Central memory CD8-positive, alpha-beta T cell (primary cell): ENCODE results near the gene PTPRG.

Experiments
- ATAC-seq: fragments of 150-1000 bp; cut with Tn5 transposase; replicated peaks from 2 replicates; pipeline ENCODE4 v1.10.0; 2022; ENCODE audit warnings: mild to moderate bottlenecking, moderate FRiP score, moderate number of reproducible peaks; ENCODE audit not compliant: poor library complexity, severe bottlenecking; ENCODE audit errors: extremely low read depth
- DNase-seq, 2 donors: peaks; one replicate each; pipeline ENCODE4 v3.0.0; 2021; ENCODE audit warnings: low spot score in 2 of 2
- H3K27ac Mint-ChIP-seq: one replicate; pipeline ENCODE4 v1.8.0; 2022; ENCODE audit warnings: low read depth, mild to moderate bottlenecking, moderate library complexity, mixed read lengths
- H3K27me3 Mint-ChIP-seq: one replicate; pipeline ENCODE4 v1.8.0; 2022; ENCODE audit warnings: mixed read lengths
- H3K36me3 Mint-ChIP-seq: one replicate; pipeline ENCODE4 v1.8.0; 2022; ENCODE audit warnings: mild to moderate bottlenecking, moderate library complexity, mixed read lengths; ENCODE audit not compliant: insufficient read depth
- H3K4me1 Mint-ChIP-seq: one replicate; pipeline ENCODE4 v1.8.0; 2022; ENCODE audit warnings: mixed read lengths
- H3K4me3 Mint-ChIP-seq: one replicate; pipeline ENCODE4 v1.8.0; 2022; ENCODE audit warnings: mild to moderate bottlenecking, moderate library complexity, mixed read lengths
- H3K9me3 Mint-ChIP-seq: one replicate; pipeline ENCODE4 v1.8.0; 2022; ENCODE audit warnings: mixed read lengths

Gene PTPRG

DNA sequence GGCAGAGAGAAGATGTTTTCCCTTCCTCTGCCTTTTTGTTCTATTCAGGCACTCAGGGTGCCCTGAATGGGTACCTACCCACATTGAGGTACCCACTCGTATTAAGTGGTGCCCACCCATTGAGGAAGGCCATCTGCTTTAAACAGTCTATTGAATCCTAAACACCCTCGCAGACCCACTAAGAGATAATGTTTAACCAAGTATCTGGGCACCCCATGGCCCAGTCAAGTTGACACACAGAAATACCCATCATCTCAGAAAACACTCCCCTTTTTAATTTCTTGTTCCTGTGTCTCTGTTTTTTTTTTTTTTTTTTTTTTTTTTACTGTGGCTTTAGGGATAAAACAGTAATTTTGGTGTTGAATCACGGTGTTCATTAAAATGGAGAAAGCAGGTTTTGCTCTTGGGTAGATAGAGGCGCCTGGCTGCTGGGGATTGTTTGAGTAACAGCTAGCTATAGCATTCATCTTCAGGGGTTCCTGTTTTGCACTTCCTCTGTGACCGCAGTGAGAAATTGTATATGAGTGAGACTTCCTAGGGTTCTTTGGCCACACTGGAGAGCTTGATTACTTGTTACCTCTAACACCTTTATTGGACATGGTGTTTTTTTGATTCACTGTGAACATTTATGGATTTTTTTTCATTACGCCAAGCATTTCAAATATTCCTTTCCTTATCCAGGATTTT is 259.1 kb downstream of the PTPRG start:
- Mint-ChIP-seq H3K27me3 (no peaks in the 10 kb centered on the region), H3K9me3 (no peaks in the 10 kb centered on the region), H3K27ac (no peak overlapping the region), H3K4me3 (no peak overlapping the region), H3K4me1 (no peaks in the 10 kb centered on the region), H3K36me3 (no peaks in the 10 kb centered on the region)
- DNase-seq: no peak
- ATAC-seq: no peak

DNA sequence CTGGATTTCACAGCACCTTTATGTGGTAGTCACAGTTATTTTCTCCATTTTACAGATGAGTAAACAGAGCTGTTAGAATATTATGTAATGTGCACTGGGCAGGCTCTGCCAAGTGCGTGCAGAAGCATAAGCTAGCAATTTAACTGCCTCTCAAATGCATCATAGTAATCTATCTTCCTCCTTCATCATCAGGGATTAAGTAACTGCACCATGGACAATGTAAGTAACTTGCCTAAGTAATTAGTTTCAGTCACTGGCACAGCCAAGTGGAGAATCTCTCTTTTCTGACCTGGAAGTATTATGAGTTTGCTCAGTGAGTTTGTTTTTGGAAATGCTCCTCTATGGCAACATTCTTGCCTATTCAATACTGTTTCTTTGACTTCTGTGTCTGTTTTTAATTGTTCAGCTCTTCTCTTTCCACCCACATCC is 260.5 kb downstream of the PTPRG start:
- no peaks in the 10 kb centered on the region for H3K36me3 Mint-ChIP-seq
- no peak overlapping the region for H3K27ac Mint-ChIP-seq
- H3K9me3 Mint-ChIP-seq: peaks cover 5% of the 10 kb centered on the region
- H3K27me3 Mint-ChIP-seq: no peaks in the 10 kb centered on the region
- H3K4me1 Mint-ChIP-seq: no peaks in the 10 kb centered on the region
- no peak for ATAC-seq
- DNase-seq: no peak
- H3K4me3 Mint-ChIP-seq: no peak overlapping the region

DNA sequence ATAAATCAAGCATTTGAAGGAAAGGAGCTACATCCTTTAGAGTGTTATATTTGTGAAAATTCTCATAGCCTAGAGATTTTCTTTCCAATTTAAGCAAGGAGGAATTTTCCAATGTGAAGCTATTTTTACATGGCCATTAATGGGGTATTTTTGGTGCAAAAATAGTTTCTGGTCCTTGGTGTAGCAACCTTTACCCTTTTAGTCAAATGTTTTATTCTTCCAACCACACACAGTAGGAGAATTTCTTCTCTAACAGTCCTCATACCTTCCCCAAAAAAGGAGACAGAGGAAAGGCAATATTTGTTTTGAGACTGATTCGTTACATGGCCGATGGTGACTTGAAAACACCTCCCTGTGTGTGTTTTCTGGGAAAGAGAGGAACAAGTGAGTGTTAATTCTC is 261.2 kb downstream of the PTPRG start:
- Mint-ChIP-seq H3K4me1 (no peaks in the 10 kb centered on the region), H3K36me3 (no peaks in the 10 kb centered on the region), H3K27ac (no peak overlapping the region), H3K27me3 (no peaks in the 10 kb centered on the region), H3K9me3 (peaks cover 5% of the 10 kb centered on the region), H3K4me3 (no peak overlapping the region)
- no peak for DNase-seq
- ATAC-seq: no peak

DNA sequence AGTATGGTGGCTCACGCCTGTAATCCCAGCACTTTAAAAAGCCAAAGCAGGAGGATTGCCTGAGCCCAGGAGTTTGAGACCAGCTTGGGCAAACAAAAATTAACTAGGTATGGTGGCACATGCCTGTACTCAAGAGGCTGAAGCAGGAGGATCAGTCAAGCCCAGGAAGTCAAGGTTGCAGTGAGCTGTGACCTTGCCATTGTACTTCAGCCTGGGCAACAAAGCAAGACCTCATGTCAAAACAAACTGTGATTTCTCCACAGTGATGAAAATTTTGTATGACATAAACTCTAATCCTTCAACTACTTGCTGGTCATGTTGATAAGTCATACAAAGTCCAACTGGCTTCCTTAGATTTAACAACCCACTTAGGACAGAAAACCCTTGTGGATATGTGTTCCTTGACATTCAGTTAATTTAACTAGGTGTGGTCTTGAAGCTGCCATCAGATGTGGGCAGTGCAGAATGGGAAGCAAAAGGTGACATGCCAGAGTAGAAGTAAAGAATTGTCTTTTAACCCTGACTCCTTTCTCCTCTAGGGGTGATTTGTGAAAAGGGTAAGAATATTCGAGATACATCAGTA is 263.3 kb downstream of the PTPRG start:
- no peak for ATAC-seq
- Mint-ChIP-seq H3K9me3 (peaks cover 13% of the 10 kb centered on the region), H3K27ac (no peak overlapping the region), H3K36me3 (no peaks in the 10 kb centered on the region), H3K4me1 (no peaks in the 10 kb centered on the region), H3K27me3 (no peaks in the 10 kb centered on the region), H3K4me3 (no peak overlapping the region)
- no peak for DNase-seq

DNA sequence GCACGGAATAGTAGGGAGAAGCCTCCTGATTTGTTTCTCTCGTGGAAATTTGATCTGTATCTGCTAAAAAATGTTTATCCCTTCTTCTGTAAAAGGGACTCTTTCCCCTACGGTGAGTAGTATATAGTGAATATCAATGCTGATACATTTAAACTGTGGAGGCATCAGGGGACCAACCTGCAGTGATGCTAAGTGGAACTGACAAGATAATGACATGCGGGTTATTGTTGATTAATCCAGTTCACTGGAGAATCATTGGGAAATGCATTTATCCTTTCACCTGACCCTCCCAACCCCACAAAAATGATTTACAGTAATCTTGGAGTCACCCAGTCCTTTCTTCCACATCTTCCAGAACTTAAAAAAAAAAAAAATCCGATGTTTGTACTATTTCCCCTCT is 264.8 kb downstream of the PTPRG start:
- Mint-ChIP-seq H3K9me3 (peaks cover 16% of the 10 kb centered on the region), H3K27ac (no peak overlapping the region), H3K4me3 (no peak overlapping the region), H3K36me3 (no peaks in the 10 kb centered on the region), H3K4me1 (no peaks in the 10 kb centered on the region), H3K27me3 (no peaks in the 10 kb centered on the region)
- ATAC-seq: no peak
- DNase-seq: no peak

DNA sequence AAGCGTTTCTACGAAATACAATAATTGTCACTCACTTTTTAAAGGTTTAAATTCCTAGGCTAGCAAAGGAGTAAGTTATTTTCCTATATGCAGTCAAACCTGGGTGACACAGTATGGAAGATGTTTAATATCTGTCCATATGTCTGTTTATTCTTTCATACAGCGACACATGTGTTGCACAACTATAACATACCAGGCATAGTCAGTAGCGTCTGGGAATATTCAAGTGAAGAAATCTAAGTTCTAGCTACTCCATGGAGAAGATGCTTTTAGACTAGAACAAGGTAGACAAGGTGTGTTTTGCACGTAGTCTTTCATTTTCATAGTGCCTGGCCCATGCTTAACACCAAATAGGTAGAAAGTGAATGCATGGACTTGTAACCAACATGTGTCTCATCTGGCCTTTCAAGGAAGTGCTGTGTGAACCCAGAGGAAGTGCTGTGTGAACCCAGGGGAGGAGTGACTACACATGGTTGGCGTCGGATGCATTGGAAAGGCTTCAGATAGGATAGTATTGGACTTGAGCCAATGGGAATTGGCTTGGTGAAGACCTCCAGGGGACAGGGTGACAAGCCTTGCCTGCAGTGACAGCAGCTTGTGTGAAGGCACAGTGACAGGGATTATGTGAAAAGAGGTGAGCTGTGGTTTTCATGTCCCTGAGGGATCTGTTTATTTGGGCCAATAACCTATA is 267.0 kb downstream of the PTPRG start:
- Mint-ChIP-seq H3K4me3 (no peak overlapping the region), H3K4me1 (no peaks in the 10 kb centered on the region)

DNA sequence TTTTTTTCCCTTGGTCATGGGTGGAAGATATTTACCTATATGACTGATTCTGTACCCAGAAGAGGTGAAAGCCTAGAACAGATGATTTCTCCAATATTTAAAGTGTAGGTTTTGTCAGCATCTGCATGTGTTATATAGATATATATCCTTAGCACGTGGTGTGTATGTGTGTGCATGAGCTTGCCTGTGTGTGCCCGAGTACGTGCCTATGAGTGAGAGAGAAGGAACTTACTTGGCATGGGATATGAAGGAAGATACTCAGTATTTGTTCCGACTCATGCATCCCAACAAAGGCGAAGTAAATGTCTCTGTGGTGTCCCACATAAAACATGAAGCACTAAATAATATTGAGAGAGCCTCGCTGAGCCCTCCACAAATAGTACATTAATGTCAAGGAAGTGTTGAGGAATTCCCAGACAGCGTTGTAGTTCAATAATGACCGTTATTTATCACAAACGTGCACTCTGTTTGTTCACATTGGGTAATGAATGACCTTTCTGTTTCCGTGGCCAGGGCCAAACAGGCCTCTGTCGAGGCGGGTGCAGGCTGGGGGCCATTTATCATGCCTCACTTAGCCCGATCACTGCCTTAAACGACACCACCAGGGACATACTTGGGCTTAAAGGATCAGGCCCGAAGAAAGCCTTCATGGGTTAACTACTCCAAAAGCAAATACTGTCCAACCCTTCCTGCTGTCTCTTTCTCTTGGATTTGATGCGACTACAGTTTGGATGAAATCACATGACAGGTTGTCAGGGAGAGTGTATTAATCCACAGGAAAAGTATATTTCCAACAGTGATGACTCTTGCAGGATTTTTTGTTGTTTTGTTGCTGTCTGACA is 267.7 kb downstream of the PTPRG start:
- Mint-ChIP-seq H3K9me3 (peaks cover 16% of the 10 kb centered on the region), H3K27me3 (no peaks in the 10 kb centered on the region), H3K4me3 (no peak overlapping the region), H3K36me3 (no peaks in the 10 kb centered on the region), H3K27ac (no peak overlapping the region), H3K4me1 (no peaks in the 10 kb centered on the region)
- ATAC-seq (no peak), DNase-seq (no peak)

More for the DNA sequence above, 267.0 kb downstream of the PTPRG start:
- ATAC-seq (no peak), DNase-seq (no peak)
- Mint-ChIP-seq H3K27me3 (no peaks in the 10 kb centered on the region), H3K27ac (no peak overlapping the region), H3K36me3 (no peaks in the 10 kb centered on the region), H3K9me3 (peaks cover 16% of the 10 kb centered on the region)

DNA sequence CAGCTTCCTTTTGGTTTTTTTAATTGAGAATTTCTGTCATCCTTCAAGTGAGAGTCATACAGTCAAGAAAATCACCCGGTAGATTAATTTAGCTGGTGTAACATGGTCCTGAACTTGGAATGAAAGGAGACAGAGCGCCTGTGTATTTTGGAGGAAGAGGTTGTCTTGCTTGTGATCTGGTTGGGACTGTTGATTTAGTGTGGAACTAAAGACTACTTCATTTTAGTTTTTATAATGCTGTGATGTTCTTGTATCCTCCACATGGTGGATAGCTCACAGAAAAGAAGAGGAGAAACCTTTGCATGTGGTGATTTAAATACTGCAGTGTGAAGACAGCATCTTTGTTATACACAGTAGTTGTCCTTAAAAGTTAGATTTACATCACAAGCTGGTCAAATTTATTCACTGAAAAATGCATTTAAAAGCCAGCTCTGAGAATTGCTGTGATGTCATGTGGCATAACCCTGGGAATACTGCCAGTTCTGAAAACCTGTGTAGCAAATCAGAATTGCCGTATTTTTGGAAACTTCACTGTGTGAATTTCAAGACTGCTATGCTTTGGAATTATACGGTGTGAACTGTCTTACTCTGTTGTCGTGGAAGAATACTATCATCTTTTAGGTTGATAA is 268.5 kb downstream of the PTPRG start:
- ATAC-seq (no peak), DNase-seq (no peak)
- Mint-ChIP-seq H3K27ac (no peak overlapping the region), H3K27me3 (no peaks in the 10 kb centered on the region), H3K4me1 (no peaks in the 10 kb centered on the region), H3K9me3 (peaks cover 16% of the 10 kb centered on the region), H3K36me3 (no peaks in the 10 kb centered on the region), H3K4me3 (no peak overlapping the region)

DNA sequence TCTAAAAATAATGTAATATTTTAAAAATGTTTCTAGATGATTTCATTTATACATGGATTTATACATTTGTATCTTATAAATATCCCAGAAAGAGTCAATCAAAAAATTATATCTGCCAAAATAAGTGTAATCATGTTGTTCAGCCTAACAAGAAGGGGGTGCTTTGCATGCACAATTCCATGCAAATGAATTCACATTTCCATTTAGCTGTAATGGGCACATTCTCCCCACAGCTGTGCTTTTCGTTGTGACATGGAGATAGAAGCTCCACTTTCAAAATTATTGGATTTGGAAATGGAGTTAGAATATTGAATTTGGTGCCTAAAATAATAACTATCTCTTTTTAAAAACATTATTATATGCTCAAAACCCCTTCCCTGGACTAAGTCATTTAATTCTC is 270.6 kb downstream of the PTPRG start:
- Mint-ChIP-seq H3K27me3 (no peaks in the 10 kb centered on the region), H3K36me3 (no peaks in the 10 kb centered on the region), H3K4me1 (no peaks in the 10 kb centered on the region), H3K4me3 (no peak overlapping the region), H3K9me3 (peaks cover 17% of the 10 kb centered on the region), H3K27ac (no peak overlapping the region)
- no peak for ATAC-seq
- no peak for DNase-seq

DNA sequence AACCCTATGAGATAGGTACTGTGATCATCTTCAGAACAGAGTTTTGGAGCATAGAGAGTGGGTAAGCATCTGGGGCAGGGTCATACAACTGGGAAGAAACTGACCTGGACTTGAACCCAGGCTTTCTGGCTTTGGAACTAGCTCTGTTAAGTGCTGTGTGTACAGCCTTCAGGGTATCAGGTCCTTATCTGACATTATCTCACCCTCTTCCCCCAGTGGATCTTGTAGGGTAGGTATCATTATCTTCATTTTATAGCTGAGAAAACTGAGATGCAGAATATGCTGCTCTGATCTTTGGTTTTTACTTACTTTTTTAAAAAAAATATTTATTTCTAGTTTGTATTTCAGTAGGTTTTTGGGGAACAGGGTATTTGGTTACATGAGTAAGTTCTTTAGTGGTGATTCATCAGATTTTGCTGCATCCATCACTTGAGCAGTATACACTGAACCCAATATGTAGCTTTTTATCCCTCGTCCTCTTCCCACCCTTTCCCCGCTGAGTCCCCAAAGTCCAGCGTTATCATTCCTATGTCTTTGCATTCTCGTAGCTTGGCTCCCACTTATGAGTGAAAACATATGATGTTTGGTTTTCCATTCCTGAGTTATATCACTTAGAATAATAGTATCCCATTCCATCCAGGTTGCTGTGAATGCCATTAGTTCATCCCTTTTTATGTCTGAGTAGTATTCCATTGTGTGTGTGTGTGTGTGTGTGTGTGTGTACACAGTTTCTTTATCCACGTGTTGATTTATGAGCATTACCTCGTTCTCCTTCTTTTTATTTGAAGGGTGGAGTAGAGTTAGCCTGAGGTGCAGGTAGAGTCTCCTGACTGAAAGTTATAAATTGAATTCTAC is 271.2 kb downstream of the PTPRG start:
- no peaks in the 10 kb centered on the region for H3K36me3 Mint-ChIP-seq
- H3K4me1 Mint-ChIP-seq: no peaks in the 10 kb centered on the region
- no peaks in the 10 kb centered on the region for H3K27me3 Mint-ChIP-seq
- DNase-seq (no peak), ATAC-seq (no peak)
- peaks cover 17% of the 10 kb centered on the region for H3K9me3 Mint-ChIP-seq
- H3K27ac Mint-ChIP-seq: no peak overlapping the region
- no peak overlapping the region for H3K4me3 Mint-ChIP-seq

DNA sequence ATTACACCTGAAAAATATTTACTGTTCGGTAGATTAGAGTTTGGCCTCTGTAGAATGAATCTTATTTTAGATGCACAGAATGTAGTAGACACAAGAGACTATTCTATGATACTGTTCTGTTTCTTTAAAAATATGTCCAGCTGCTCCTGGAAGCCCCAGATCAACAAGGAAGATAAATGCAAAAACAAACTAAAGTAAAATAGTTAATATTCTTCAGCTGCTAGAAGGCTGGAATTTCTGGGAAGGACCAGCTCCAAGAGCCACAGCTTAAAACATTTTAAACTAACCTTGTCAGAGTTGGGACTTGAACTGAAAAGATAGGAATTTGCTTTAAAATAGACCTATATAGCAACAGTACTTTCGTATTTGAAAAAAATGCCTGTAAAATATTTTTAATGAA is 277.9 kb downstream of the PTPRG start:
- Mint-ChIP-seq H3K4me1 (no peaks in the 10 kb centered on the region), H3K36me3 (no peaks in the 10 kb centered on the region), H3K27ac (no peak overlapping the region), H3K4me3 (no peak overlapping the region), H3K9me3 (peaks cover 6% of the 10 kb centered on the region), H3K27me3 (no peaks in the 10 kb centered on the region)
- ATAC-seq (no peak), DNase-seq (no peak)
